ENCODE measurements around the gene PITPNM3. TPM values are rescaled to one million over a fixed set of nuclear protein-coding genes. Genes with fewer than 3 reads are reported as not detected.

Gene PITPNM3
- total and polyA plus RNA-seq, 2 of the 13 experiments (the other 11 are each of a cell fraction or from before 2014, with no cell fraction given): 0.13 to 0.29 TPM

GRCh38 chr17:6465206-6466003 is 91.0 kb downstream of the PITPNM3 start:
- 53% methylated on average over 17 of the region's 19 CpGs for WGBS (ENCODE audit: low lambda C conversion rate)
- H3K9ac ChIP-seq (ENCODE audit: insufficient read depth, low read depth, low read length): no peak overlapping the region
- H3K36me3 ChIP-seq (replicated peaks in 1 of 2; ENCODE audit: control insufficient read depth in 1 of 2, insufficient read depth in 2 of 2, low read length in 2 of 2): no peaks in the 10 kb centered on the region
- no peak for TF ChIP-seq CAMTA2 (CRISPR knock-in tag; IDR thresholded peaks at IDR 0.05; ENCODE audit: borderline replicate concordance)
- no peak overlapping the region for H3K27ac ChIP-seq (ENCODE audit: extremely low read length, insufficient read depth, low read length)
- BruUV-seq (replicated peaks): no TSS peak
- POLR2A ChIA-PET: no interaction called here
- no peaks in the 10 kb centered on the region for H3K4me1 ChIP-seq (ENCODE audit: insufficient read depth, low read length)
- no peak overlapping the region for H2AFZ ChIP-seq (ENCODE audit: low read length)
- FAIRE-seq (no peak), ATAC-seq (no peak), DNase-seq (ENCODE audit: low spot score) (no peak)
- H3K4me3 ChIP-seq (replicated peaks in 1 of 3; ENCODE audit: insufficient read depth in 1 of 3, low read depth in 2 of 3, low read length in 3 of 3): no peak overlapping the region
- in situ Hi-C loops (cut with HindIII; ENCODE audit: extremely low pct_ligation_motif_present, low pct_unique_long_range_greater_than_20kb): no loop called here
- CTCF ChIA-PET (ENCODE audit: low intra/inter-chr PET ratio, low total read pairs): no interaction called here
- intact Hi-C loops (cut with micrococcal nuclease; ENCODE audit: unreplicated experiment): no loop called here
- H3K79me2 ChIP-seq (ENCODE audit: insufficient read depth, low read length): no peaks in the 10 kb centered on the region
- no peaks in the 10 kb centered on the region for H4K20me1 ChIP-seq (ENCODE audit: insufficient read depth, low read length)
- no peak overlapping the region for H3K4me2 ChIP-seq (ENCODE audit: low read depth, low read length)
- no peaks in the 10 kb centered on the region for H3K27me3 ChIP-seq (ENCODE audit: control insufficient read depth in 1 of 2, insufficient read depth in 2 of 2, low read length in 2 of 2)
- H3K9me3 ChIP-seq (ENCODE audit: low read length): no peaks in the 10 kb centered on the region; the same call in 1 of the 2 replicates

- DNase-seq (ENCODE audit: low spot score) (no peak), FAIRE-seq (no peak), ATAC-seq (no peak)
- BruUV-seq (replicated peaks): no TSS peak
- Histone ChIP-seq H4K20me1 (ENCODE audit: insufficient read depth, low read length) (no peaks in the 10 kb centered on the region), H3K79me2 (ENCODE audit: insufficient read depth, low read length) (no peaks in the 10 kb centered on the region), H3K4me2 (ENCODE audit: low read depth, low read length) (no peak overlapping the region), H3K27me3 (ENCODE audit: control insufficient read depth in 1 of 2, insufficient read depth in 2 of 2, low read length in 2 of 2) (no peaks in the 10 kb centered on the region), H3K27ac (ENCODE audit: extremely low read length, insufficient read depth, low read length) (no peak overlapping the region), H3K9ac (ENCODE audit: insufficient read depth, low read depth, low read length) (no peak overlapping the region), H3K9me3 (ENCODE audit: low read length) (no peaks in the 10 kb centered on the region; the same call in 1 of the 2 replicates), H3K36me3 (replicated peaks in 1 of 2; ENCODE audit: control insufficient read depth in 1 of 2, insufficient read depth in 2 of 2, low read length in 2 of 2) (no peaks in the 10 kb centered on the region), H3K4me1 (ENCODE audit: insufficient read depth, low read length) (no peaks in the 10 kb centered on the region), H2AFZ (ENCODE audit: low read length) (no peak overlapping the region), H3K4me3 (replicated peaks in 1 of 3; ENCODE audit: insufficient read depth in 1 of 3, low read depth in 2 of 3, low read length in 3 of 3) (no peak overlapping the region)
- 80% methylated on average over 14 of the region's 14 CpGs for WGBS (ENCODE audit: low lambda C conversion rate)
- ChIA-PET POLR2A (no interaction called here), CTCF (ENCODE audit: low intra/inter-chr PET ratio, low total read pairs) (no interaction called here)
- intact Hi-C loops (cut with micrococcal nuclease; ENCODE audit: unreplicated experiment): no loop called here
- TF ChIP-seq ZNF276 (CRISPR knock-in tag; IDR thresholded peaks at IDR 0.05; ENCODE audit: low read depth) (no peak), SP5 (CRISPR knock-in tag; IDR thresholded peaks at IDR 0.05; ENCODE audit: borderline replicate concordance, low read depth) (no peak), IKZF1 (IDR thresholded peaks at IDR 0.05) (no peak), RARG (CRISPR knock-in tag; IDR thresholded peaks at IDR 0.05; ENCODE audit: low read depth) (no peak)
- in situ Hi-C loops (cut with HindIII; ENCODE audit: extremely low pct_ligation_motif_present, low pct_unique_long_range_greater_than_20kb): no loop called here
These were observed 91.8 kb downstream of the PITPNM3 start for GRCh38 chr17:6464446-6465041.

All from HepG2 (cell line).